Ishikawa (cell line): ENCODE results near the gene TFCP2L1.

ENCODE experiments used
- CEBPB ChIP-seq: IDR thresholded peaks from 2 replicates; pipeline ENCODE4 v1.6.1; 2012
- EGR1 ChIP-seq: IDR thresholded peaks from 2 replicates; pipeline ENCODE4 v1.6.1; 2012
- EP300 ChIP-seq: IDR thresholded peaks from 2 replicates; pipeline ENCODE4 v1.6.1; 2012; ENCODE audit warnings: borderline replicate concordance
- FOXM1 ChIP-seq: IDR thresholded peaks from 2 replicates; pipeline ENCODE4 v1.6.1; 2012; ENCODE audit warnings: low read depth, borderline replicate concordance
- YY1 ChIP-seq: IDR thresholded peaks from 2 replicates; pipeline ENCODE4 v1.6.1; 2012; ENCODE audit warnings: low read depth
- TF ChIP-seq, protein P1 (sequence below): IDR thresholded peaks from 2 replicates; pipeline ENCODE4 v1.6.1; 2012; ENCODE audit warnings: low read depth, mild to moderate bottlenecking
- TF ChIP-seq, protein P2 (sequence below): IDR thresholded peaks from 2 replicates; pipeline ENCODE4 v1.6.1; 2012

DNA sequence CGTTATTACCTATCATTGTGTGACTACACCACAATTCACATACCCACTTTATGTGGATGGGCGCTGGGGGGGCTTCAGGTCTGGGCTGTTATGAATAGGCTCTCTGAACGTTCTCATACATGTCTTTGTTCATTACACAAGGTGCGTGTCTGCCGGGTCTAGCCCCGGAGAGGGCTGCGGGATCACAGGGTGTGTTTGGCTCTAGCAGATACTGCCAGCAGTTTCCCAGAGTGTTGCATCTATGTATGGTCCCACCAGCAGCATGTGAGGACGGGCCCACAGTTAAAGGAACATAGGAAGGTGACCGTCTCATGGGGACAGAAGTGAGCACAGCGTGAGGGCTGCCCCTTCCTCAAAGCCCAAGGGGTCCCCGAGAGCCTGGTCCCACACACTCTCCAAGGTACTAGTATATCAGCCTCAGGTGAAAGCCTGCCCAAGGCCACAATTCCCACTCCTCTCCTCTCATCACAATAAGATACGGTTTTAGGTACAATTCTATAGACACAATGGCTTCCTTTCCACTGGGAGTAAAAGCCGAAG, 48.8 kb downstream of the TFCP2L1 start:
- no peak for TF ChIP-seq CEBPB
- TF ChIP-seq, protein P1, sequence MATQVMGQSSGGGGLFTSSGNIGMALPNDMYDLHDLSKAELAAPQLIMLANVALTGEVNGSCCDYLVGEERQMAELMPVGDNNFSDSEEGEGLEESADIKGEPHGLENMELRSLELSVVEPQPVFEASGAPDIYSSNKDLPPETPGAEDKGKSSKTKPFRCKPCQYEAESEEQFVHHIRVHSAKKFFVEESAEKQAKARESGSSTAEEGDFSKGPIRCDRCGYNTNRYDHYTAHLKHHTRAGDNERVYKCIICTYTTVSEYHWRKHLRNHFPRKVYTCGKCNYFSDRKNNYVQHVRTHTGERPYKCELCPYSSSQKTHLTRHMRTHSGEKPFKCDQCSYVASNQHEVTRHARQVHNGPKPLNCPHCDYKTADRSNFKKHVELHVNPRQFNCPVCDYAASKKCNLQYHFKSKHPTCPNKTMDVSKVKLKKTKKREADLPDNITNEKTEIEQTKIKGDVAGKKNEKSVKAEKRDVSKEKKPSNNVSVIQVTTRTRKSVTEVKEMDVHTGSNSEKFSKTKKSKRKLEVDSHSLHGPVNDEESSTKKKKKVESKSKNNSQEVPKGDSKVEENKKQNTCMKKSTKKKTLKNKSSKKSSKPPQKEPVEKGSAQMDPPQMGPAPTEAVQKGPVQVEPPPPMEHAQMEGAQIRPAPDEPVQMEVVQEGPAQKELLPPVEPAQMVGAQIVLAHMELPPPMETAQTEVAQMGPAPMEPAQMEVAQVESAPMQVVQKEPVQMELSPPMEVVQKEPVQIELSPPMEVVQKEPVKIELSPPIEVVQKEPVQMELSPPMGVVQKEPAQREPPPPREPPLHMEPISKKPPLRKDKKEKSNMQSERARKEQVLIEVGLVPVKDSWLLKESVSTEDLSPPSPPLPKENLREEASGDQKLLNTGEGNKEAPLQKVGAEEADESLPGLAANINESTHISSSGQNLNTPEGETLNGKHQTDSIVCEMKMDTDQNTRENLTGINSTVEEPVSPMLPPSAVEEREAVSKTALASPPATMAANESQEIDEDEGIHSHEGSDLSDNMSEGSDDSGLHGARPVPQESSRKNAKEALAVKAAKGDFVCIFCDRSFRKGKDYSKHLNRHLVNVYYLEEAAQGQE, result no peak
- no peak for TF ChIP-seq FOXM1
- no peak for TF ChIP-seq EP300
- TF ChIP-seq EGR1, result no peak
- TF ChIP-seq, protein P2, sequence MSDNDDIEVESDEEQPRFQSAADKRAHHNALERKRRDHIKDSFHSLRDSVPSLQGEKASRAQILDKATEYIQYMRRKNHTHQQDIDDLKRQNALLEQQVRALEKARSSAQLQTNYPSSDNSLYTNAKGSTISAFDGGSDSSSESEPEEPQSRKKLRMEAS, result no peak
- TF ChIP-seq YY1, result no peak
